ENCODE measurements around the gene GINS3.
"Not testable (repeated sequence)": the region's sequence is repeated elsewhere in the genome, so short reads cannot be mapped to it uniquely, and the experiment has no call there.

Gene GINS3

GRCh38 chr16:58393138-58393504, 850 bp downstream of the GINS3 start:
- DNase-seq: no peak

- DNase-seq: not testable (repeated sequence)
These were observed 4.6 kb downstream of the GINS3 start for GRCh38 chr16:58396897-58397296.

- DNase-seq: no peak
These were observed 7.7 kb downstream of the GINS3 start for GRCh38 chr16:58399718-58400633.

GRCh38 chr16:58401305-58401704, 9.0 kb downstream of the GINS3 start:
- DNase-seq: not testable (repeated sequence)

- no peak for DNase-seq
These were observed 10.5 kb downstream of the GINS3 start for GRCh38 chr16:58402796-58403195.

GRCh38 chr16:58409316-58409973, 17.2 kb downstream of the GINS3 start:
- no peak for DNase-seq

GRCh38 chr16:58411336-58411735, 19.1 kb downstream of the GINS3 start:
- no peak for DNase-seq

- no peak for DNase-seq
These were observed 19.7 kb downstream of the GINS3 start for GRCh38 chr16:58411736-58412614.

GRCh38 chr16:58412615-58412970, 20.3 kb downstream of the GINS3 start:
- not testable (repeated sequence) for DNase-seq

- no peak for DNase-seq
These were observed 21.1 kb downstream of the GINS3 start for GRCh38 chr16:58413359-58413758.

- no peak for DNase-seq
These were observed 22.7 kb downstream of the GINS3 start for GRCh38 chr16:58415003-58415402.

GRCh38 chr16:58415961-58416360, 23.7 kb downstream of the GINS3 start:
- not testable (repeated sequence) for DNase-seq

- no peak for DNase-seq
These were observed 24.8 kb downstream of the GINS3 start for GRCh38 chr16:58417035-58417434.

GRCh38 chr16:58417600-58417999, 25.3 kb downstream of the GINS3 start:
- DNase-seq: no peak

GRCh38 chr16:58418026-58418425, 25.8 kb downstream of the GINS3 start:
- no peak for DNase-seq

GRCh38 chr16:58418601-58419000, 26.3 kb downstream of the GINS3 start:
- no peak for DNase-seq

- no peak for DNase-seq
These were observed 27.1 kb downstream of the GINS3 start for GRCh38 chr16:58419241-58419990.

GRCh38 chr16:58421059-58421458, 28.8 kb downstream of the GINS3 start:
- no peak for DNase-seq

- DNase-seq: no peak
These were observed 29.3 kb downstream of the GINS3 start for GRCh38 chr16:58421529-58421928.

- no peak for DNase-seq
These were observed 30.5 kb downstream of the GINS3 start for GRCh38 chr16:58422809-58423208.

GRCh38 chr16:58425245-58425644, 33.0 kb downstream of the GINS3 start:
- no peak for DNase-seq

GRCh38 chr16:58425756-58426494, 33.7 kb downstream of the GINS3 start:
- DNase-seq: peak; percentile 2 to 93

Measured in bone marrow (tissue), 2 donors.